Activated naive CD4-positive, alpha-beta T cell treated with anti-CD3 and anti-CD28 coated beads, Interleukin-2, amount 10 ng/mL, durations not matched to agents 7 days and 5 days (primary cell): Measurements from ENCODE around the gene AFTPH.
A peak's percentile ranks its signal among the peaks of the same experiment; 100 is the strongest.

Experiments
- CTCF ChIA-PET: fragments of 350-600 bp; sonication (Branson Sonifier 250); formaldehyde crosslinking; loops from one replicate; lab custom pipeline; 2021; ENCODE audit warnings: antibody characterized with exemption; lab: Charles Lee
- DNase-seq: peaks from one replicate; pipeline ENCODE4 v3.0.0-alpha.2; 2020
- H3K27ac Mint-ChIP-seq: one replicate; pipeline ENCODE4 v1.8.0; 2021; ENCODE audit warnings: mild to moderate bottlenecking, moderate library complexity, mixed read lengths
- H3K27me3 Mint-ChIP-seq: one replicate; pipeline ENCODE4 v1.8.0; 2021; ENCODE audit warnings: mild to moderate bottlenecking, mixed read lengths
- H3K36me3 Mint-ChIP-seq: one replicate; pipeline ENCODE4 v1.8.0; 2021; ENCODE audit warnings: mixed read lengths
- H3K4me1 Mint-ChIP-seq: one replicate; pipeline ENCODE4 v1.8.0; 2021; ENCODE audit warnings: mixed read lengths
- H3K4me3 Mint-ChIP-seq: one replicate; pipeline ENCODE4 v1.8.0; 2021; ENCODE audit warnings: mild to moderate bottlenecking, moderate library complexity, mixed read lengths
- H3K9me3 Mint-ChIP-seq: one replicate; pipeline ENCODE4 v1.8.0; 2021; ENCODE audit warnings: mixed read lengths

Gene AFTPH

DNA sequence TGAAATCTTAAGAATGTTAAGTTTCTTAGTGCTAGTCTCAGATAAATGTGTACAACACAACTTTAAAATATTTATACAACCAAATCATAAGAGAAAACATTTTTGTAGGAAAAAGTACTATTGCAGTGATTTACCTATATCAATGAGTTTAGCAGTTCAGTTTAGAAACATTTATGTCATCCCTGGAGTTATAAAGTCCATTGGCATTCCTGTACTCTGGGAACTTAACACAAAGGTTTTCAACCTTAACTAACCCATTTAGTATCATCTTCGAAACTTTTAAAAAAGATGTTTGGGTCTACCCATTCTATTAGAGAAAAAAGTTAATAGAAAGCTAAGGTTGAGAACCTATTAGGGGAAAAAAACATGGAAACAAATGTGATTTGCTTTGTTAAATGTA lies 10.9 kb downstream of the AFTPH start:
- no peaks in the 10 kb centered on the region for H3K27me3 Mint-ChIP-seq
- H3K9me3 Mint-ChIP-seq: no peaks in the 10 kb centered on the region
- no peak for DNase-seq
- H3K27ac Mint-ChIP-seq: no peak overlapping the region
- peaks cover 8% of the 10 kb centered on the region for H3K36me3 Mint-ChIP-seq
- no peak overlapping the region for H3K4me3 Mint-ChIP-seq
- CTCF ChIA-PET: interaction anchor here (0.9 kb wide), 1 partner anchor 204 kb away, joined by 4 read pairs; no protein-coding TSS in a partner anchor
- peaks cover 42% of the 10 kb centered on the region for H3K4me1 Mint-ChIP-seq

DNA sequence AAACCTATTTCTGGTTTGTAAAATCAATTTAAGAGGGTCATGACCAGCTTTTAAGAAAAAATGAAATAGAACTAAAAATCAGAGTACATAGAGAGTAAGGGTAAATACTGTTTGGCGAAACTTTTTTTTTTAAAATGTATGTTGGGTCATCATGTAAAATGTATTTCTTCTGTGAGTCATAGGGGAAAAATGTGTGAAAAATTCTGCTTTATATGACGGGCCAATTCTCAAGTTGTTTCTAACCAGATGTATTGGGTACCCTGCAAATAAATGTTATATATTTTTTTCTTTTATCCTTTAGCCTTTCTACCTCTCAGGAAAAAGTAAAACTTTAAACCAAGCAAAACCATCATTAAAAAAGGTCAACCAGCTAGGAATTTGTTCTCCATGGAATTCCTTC lies 13.9 kb downstream of the AFTPH start:
- peaks cover 34% of the 10 kb centered on the region for H3K4me1 Mint-ChIP-seq
- peaks cover 6% of the 10 kb centered on the region for H3K36me3 Mint-ChIP-seq
- DNase-seq: no peak
- no peaks in the 10 kb centered on the region for H3K9me3 Mint-ChIP-seq
- no peaks in the 10 kb centered on the region for H3K27me3 Mint-ChIP-seq
- no peak overlapping the region for H3K27ac Mint-ChIP-seq
- no peak overlapping the region for H3K4me3 Mint-ChIP-seq
- CTCF ChIA-PET: no interaction called here

DNA sequence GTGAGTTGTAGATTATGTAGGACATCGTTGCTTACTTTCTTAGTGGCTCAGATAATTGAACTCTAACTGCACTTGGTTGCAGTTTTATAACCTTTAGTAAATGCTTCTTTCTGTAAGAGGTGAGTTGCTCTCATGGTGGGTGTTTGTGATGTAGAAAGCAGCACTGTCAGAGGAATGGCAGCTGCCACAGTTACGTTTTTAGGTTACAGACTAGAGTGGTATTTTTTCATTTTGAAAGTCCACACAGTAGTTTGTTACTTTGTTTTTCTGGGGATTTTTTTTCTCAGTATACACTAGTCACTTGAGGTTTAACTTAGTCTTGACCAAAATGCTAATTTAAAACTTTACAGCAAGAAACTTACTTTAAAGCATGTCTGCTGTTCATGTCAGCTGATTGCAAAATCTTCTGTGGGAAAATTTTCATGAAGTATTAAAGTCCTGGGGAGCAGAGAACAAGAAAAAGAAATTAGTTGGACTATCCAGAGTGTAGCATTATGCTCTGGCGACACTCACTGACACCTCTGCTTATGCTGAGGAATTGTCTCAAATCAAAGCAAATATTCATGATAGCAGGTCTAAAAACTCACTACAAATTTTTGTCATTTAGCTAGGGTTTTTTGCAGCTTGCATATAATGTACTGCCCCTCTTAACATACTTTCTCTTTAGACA lies 14.8 kb downstream of the AFTPH start:
- no peaks in the 10 kb centered on the region for H3K9me3 Mint-ChIP-seq
- DNase-seq: no peak
- no peak overlapping the region for H3K27ac Mint-ChIP-seq
- H3K27me3 Mint-ChIP-seq: no peaks in the 10 kb centered on the region
- CTCF ChIA-PET: interaction anchor here (1.0 to 1.6 kb wide), 2 partner anchors 15 kb away, joined by 3 to 4 read pairs; partner anchors contain the start of gene AFTPH
- peaks cover 29% of the 10 kb centered on the region for H3K4me1 Mint-ChIP-seq
- peaks cover 6% of the 10 kb centered on the region for H3K36me3 Mint-ChIP-seq
- H3K4me3 Mint-ChIP-seq: no peak overlapping the region

DNA sequence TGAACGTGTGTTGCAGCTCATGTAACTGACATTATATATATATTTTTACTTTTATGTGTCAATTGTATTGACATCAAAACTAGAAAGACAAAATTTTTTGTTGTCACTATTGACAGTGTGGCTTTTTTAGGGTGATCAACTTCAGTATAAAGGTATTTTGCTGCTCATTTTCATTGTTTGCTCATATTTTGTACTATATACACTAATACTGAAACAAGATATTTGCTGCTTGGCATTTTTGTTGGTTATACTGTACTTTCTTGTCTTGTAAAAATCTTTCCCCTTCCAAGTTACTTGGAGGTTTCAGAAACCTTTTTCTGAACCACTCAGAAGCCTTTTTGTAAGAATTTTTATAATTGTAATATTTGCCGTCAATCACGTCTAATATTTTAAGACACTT lies 16.5 kb downstream of the AFTPH start:
- Mint-ChIP-seq H3K4me1 (peaks cover 20% of the 10 kb centered on the region), H3K9me3 (no peaks in the 10 kb centered on the region), H3K4me3 (no peak overlapping the region), H3K27me3 (no peaks in the 10 kb centered on the region), H3K36me3 (peaks cover 6% of the 10 kb centered on the region), H3K27ac (no peak overlapping the region)
- no peak for DNase-seq
- CTCF ChIA-PET: interaction anchor here (1.4 to 1.6 kb wide), 2 partner anchors 15 to 17 kb away, joined by 3 to 4 read pairs; partner anchors contain the start of gene AFTPH

DNA sequence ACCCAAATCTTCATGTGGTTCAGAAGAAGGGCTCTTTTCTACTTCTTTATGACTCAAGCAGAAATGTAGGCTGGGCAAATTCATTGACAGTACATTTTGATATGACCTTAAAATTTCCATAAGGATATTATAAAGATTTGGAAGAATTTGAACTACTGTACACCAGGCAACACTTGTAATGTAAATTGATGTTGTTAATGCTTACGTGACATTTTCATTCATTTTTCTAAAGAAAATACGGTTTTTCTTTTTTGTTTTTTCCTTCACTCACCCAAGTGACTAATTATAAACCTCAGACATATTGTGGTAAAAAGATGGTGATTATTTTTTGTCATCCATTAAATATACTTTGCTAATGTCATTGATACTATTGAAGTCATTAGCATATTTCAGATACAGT lies 17.4 kb downstream of the AFTPH start:
- Mint-ChIP-seq H3K4me3 (no peak overlapping the region), H3K36me3 (peaks cover 3% of the 10 kb centered on the region), H3K27me3 (no peaks in the 10 kb centered on the region), H3K9me3 (no peaks in the 10 kb centered on the region), H3K4me1 (peaks cover 16% of the 10 kb centered on the region), H3K27ac (no peak overlapping the region)
- CTCF ChIA-PET: interaction anchor here (1.1 kb wide), 1 partner anchor 19 kb away, joined by 3 read pairs; no protein-coding TSS in a partner anchor
- DNase-seq: no peak

DNA sequence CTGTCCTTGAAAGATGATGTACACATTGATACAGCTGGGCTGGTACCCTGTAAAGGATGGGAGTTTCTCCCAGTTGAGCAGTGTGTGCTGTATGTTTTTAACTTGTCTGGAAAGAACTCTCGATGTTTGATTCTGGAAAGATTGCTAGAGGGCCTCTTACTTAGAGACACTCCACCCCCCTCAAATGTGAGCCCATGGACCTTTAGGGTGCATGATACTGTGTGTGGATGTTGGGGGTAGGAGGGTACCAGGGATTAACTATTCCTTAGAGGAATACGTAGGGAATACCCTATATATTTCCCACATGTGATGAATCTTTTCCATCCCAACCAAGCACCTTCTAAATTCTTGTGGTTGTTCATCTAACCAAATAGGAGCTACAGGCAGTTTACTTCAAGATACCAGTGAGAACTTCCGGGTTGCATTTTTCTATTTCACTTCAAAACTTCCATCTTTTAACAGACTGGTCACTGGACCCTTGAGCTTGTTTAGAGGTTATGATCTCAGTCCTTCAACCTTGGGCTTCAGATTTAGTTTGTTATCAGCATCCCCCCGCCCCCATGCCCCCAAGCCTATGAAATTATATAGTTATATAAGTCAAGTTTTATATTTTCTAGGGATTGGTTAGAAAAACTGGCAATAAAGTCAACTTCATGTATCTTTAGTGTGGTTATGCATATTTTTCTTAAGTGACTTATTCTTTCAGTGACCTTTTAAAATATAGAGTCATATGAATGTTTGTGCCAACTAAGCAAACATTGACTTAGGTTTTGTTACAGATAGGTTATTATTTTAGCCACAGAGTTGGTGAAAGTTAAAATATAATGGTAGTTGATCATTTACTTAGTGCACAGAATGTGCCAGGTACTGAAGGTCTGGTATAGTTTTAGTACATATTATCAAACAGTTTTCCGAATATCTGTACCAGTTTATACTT lies 18.2 kb downstream of the AFTPH start:
- H3K27ac Mint-ChIP-seq: no peak overlapping the region
- no peak overlapping the region for H3K4me3 Mint-ChIP-seq

DNA sequence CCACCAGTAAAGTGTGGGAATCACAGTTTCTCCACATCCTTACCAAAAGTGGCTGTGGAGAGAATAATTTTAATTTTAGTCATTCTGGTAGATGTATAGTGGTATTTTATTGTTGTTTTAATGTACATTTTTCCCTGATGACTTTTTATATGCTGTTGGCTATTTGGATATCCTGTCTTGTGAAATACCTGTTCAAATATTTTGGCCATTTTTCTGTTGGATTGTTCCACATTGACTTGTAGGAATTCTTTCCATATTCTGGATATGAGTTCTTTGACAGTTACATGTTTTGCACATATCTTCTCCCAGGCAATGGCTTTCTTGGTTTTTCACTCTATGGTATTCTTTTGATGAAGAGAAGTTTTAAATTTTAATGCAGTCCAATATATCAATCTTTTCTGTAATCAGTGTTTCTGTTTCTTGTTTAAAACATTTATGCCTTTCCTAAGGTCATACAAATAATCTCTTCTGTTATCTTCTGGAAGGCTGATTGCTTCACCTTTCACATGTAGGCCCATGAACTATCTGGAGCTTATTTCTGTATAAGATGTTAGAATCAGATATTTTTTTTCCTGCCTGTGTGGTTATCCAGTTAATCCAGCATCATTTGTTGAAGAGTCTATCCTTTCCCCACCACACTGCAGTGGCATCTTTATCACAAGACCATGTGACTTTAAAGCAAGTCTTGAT lies 19.0 kb downstream of the AFTPH start:
- Mint-ChIP-seq H3K9me3 (no peaks in the 10 kb centered on the region), H3K36me3 (peaks cover 3% of the 10 kb centered on the region), H3K27ac (no peak overlapping the region), H3K27me3 (no peaks in the 10 kb centered on the region), H3K4me3 (no peak overlapping the region), H3K4me1 (peaks cover 14% of the 10 kb centered on the region)
- CTCF ChIA-PET: interaction anchor here (1.1 kb wide), 1 partner anchor 21 kb away, joined by 3 read pairs; no protein-coding TSS in a partner anchor
- no peak for DNase-seq

More for the DNA sequence above, 18.2 kb downstream of the AFTPH start:
- CTCF ChIA-PET: interaction anchor here (1.1 kb wide), 1 partner anchor 20 kb away, joined by 3 read pairs; no protein-coding TSS in a partner anchor
- H3K27me3 Mint-ChIP-seq: no peaks in the 10 kb centered on the region
- DNase-seq: no peak
- no peaks in the 10 kb centered on the region for H3K9me3 Mint-ChIP-seq
- H3K36me3 Mint-ChIP-seq: peaks cover 3% of the 10 kb centered on the region
- peaks cover 14% of the 10 kb centered on the region for H3K4me1 Mint-ChIP-seq

DNA sequence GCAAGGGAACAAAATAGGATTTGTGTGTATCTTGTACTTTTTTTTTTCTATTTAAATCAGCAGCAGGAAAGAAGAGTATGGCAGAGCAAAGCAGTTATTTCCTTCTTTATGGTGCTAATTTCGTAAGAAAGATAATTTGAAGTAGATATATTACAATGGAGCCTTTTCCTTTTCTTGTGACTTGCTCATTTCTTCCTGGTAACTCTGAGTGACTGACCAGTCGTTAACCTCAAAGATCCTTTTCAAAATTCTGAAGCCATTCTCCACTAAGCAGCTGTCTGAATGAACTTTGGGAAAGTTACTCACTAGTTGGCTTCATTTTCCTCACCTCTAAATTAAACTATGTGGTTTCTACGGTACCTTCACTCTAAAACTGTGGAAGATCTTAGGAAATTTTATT lies 24.6 kb downstream of the AFTPH start:
- no peaks in the 10 kb centered on the region for H3K9me3 Mint-ChIP-seq
- H3K4me3 Mint-ChIP-seq: no peak overlapping the region
- H3K27me3 Mint-ChIP-seq: no peaks in the 10 kb centered on the region
- no peaks in the 10 kb centered on the region for H3K4me1 Mint-ChIP-seq
- no peak for DNase-seq
- H3K36me3 Mint-ChIP-seq: peaks cover 27% of the 10 kb centered on the region
- CTCF ChIA-PET: interaction anchor here (0.6 kb wide), 2 partner anchors 256 to 320 kb away, joined by 3 to 4 read pairs; no protein-coding TSS in a partner anchor
- no peak overlapping the region for H3K27ac Mint-ChIP-seq

DNA sequence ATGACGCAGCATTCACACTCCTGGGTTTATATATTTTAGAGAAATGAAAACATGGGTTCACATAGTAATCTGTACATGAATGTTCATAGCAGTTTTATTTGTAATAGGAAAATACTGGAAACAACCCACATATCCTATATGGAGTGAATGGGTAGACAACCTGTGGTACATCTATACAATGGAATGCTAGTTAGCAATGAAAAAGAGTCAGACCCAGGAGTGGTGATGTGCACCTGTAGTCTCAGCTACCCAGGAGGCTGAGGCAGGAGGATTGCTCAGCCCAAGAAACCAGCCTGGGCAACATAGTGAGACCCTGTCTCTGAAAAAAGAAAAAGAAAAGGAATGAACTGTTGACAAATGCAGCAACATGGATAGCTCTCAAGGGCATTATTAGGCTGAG lies 25.9 kb downstream of the AFTPH start:
- H3K9me3 Mint-ChIP-seq: no peaks in the 10 kb centered on the region
- no peak overlapping the region for H3K4me3 Mint-ChIP-seq
- DNase-seq: no peak
- H3K4me1 Mint-ChIP-seq: no peaks in the 10 kb centered on the region
- H3K36me3 Mint-ChIP-seq: peaks cover 29% of the 10 kb centered on the region
- H3K27me3 Mint-ChIP-seq: no peaks in the 10 kb centered on the region
- CTCF ChIA-PET: interaction anchor here (0.9 to 1.5 kb wide), 2 partner anchors 10 to 28 kb away, joined by 3 to 5 read pairs; no protein-coding TSS in a partner anchor
- no peak overlapping the region for H3K27ac Mint-ChIP-seq

DNA sequence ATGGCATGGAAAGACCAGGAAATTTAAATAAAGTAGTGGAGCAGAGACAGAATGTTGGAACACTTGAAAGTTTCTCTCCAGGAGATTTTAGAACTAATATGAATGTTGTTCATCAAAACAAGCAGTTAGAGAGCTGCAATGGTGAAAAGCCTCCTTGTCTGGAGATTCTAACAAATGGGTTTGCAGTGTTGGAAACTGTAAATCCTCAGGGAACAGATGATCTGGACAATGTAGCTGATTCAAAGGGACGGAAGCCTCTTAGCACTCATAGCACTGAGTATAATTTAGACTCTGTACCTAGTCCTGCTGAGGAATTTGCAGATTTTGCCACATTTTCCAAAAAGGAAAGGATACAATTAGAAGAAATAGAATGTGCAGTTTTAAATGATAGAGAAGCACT lies 27.7 kb downstream of the AFTPH start:
- Mint-ChIP-seq H3K9me3 (no peaks in the 10 kb centered on the region), H3K4me1 (no peaks in the 10 kb centered on the region), H3K4me3 (no peak overlapping the region), H3K36me3 (peaks cover 32% of the 10 kb centered on the region), H3K27ac (peak overlapping the region; percentile 15), H3K27me3 (no peaks in the 10 kb centered on the region)
- DNase-seq: no peak
- CTCF ChIA-PET: interaction anchor here (1.7 kb wide), 1 partner anchor 29 kb away, joined by 3 read pairs; no protein-coding TSS in a partner anchor

DNA sequence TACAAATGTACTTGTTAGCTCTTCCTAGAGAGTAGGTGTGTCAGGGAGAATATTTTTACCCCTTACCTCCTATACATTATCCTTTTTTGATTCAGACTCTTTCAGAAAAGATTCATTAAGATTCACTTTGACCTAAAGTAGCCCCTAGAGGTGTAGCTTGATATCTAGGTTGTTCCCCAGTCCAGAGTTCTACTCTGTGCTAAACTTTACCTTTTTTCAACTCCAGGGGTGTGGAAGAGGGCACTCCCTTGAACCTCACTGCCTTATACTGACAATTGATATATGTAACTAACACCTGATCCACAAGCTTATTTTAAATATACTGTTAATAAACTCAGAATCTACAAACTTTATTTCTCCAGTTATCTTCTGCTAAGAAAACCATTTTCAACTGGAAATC lies 30.0 kb downstream of the AFTPH start:
- Mint-ChIP-seq H3K9me3 (no peaks in the 10 kb centered on the region), H3K27ac (no peak overlapping the region), H3K4me1 (no peaks in the 10 kb centered on the region), H3K27me3 (no peaks in the 10 kb centered on the region), H3K36me3 (peaks cover 32% of the 10 kb centered on the region), H3K4me3 (no peak overlapping the region)
- no peak for DNase-seq
- CTCF ChIA-PET: interaction anchor here (0.6 to 2.3 kb wide), 5 partner anchors 15 to 364 kb away, joined by 3 to 8 read pairs (median 3); no protein-coding TSS in a partner anchor

DNA sequence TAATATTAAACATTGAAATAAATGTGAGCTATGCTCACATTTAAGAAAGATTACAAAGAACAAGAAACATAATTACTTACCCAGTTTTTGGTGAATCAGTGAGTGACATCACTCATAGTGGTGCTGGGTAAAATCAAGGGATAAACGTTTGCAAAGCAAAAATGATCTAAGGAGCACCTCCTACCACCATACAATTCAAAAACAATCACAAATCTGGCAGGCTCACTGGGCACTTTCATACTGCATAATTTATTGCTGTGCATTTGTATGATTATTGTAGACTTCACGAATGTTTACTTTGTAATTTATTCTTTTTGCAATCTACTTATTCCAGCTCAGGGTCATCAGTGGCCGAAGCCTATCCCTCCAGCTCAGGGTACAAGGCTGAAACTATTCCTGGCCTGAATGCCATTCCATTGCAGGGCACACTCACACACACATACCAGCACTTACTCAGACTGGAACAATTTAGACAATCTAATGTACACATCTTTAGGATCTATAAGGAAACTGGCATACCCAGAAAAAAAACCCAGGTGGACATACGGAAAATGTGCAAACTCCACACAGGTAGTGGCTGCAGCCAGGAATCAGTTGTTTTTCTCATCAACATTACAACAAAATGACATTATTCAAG lies 34.4 kb downstream of the AFTPH start:
- Mint-ChIP-seq H3K36me3 (peaks cover 5% of the 10 kb centered on the region), H3K27ac (no peak overlapping the region), H3K9me3 (no peaks in the 10 kb centered on the region), H3K4me1 (peaks cover 17% of the 10 kb centered on the region), H3K27me3 (no peaks in the 10 kb centered on the region), H3K4me3 (no peak overlapping the region)
- no peak for DNase-seq
- CTCF ChIA-PET: interaction anchor here (3.7 to 10.1 kb wide), 2 partner anchors 34 to 227 kb away, joined by 19 to 88 read pairs; partner anchors contain the start of gene AFTPH

DNA sequence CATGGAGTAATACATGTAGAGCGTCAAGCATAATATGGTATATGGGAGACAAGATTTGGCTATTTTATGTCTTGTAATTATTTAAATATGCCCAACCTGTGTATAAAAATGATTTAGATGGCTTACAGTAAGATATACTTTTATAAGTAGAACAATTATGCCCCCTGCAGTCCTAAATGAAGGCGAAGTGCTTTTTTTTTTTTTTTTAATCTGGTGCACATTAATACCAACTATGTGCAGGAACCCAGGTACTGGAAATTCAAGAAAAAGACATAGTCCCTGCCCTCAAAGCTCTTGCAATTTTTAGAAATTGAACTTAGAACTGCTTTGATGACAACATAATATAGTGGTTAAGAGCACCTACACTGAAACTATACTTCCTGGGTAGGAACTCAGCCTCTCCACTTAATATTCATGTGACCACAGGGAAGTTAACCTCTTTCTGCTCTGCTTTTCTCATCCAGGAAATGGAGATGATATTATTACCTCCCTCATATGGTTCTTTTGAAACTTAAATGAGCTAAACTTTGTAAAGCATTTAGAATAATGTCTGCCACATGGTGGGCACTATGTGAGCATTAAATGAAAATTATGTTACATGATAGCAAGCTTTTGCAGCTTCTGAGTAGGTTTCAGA lies 38.1 kb downstream of the AFTPH start:
- Mint-ChIP-seq H3K4me3 (no peak overlapping the region), H3K4me1 (peaks cover 27% of the 10 kb centered on the region), H3K36me3 (peaks cover 4% of the 10 kb centered on the region), H3K27me3 (no peaks in the 10 kb centered on the region), H3K27ac (no peak overlapping the region), H3K9me3 (no peaks in the 10 kb centered on the region)
- CTCF ChIA-PET: interaction anchor here (0.9 to 10.1 kb wide), 9 partner anchors 9 to 270 kb away, joined by 3 to 88 read pairs (median 4); partner anchors contain the start of gene AFTPH
- no peak for DNase-seq
